Stimulated activated CD8-positive, alpha-beta memory T cell treated with anti-CD3 and anti-CD28 coated beads, Interleukin-2, amount 100 ng/mL, for 48 hours (primary cell): ENCODE results near the gene FCER2.

Experiments used
- DNase-seq, 2 donors: peaks; one replicate each; pipeline ENCODE4 v3.0.0-alpha.2; 2020; ENCODE audit warnings: low read depth in 2 of 2

The FCER2 gene

GRCh38 chr19:7701049-7701653, 780 bp downstream of the FCER2 start:
- no peak for DNase-seq

GRCh38 chr19:7699417-7700401, 2.2 kb downstream of the FCER2 start:
- DNase-seq: peak in 1 of 2 donors; percentile 47

- no peak for DNase-seq
Measured at GRCh38 chr19:7699003-7699402, 2.9 kb downstream of the FCER2 start.

DNA sequence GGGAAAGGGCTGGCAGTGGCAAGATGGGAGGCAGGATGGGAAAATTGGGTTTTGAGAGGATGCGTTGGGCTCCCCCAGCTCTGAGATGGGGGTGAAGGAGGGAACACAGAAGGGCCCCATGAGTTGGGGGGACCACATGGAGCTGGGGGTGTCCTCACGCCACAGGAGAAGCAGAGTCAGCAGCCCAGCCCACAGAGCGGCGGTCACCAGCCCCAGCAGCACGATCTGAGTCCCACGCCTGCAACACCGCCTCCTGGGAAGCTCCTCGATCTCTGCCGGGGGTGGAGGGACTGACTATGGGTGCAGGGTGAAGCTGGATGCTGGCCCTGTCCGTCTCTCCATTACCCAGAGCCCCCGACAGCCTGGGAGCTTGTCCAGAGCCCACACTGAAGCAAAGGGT, 3.3 kb downstream of the FCER2 start:
- DNase-seq: no peak

DNA sequence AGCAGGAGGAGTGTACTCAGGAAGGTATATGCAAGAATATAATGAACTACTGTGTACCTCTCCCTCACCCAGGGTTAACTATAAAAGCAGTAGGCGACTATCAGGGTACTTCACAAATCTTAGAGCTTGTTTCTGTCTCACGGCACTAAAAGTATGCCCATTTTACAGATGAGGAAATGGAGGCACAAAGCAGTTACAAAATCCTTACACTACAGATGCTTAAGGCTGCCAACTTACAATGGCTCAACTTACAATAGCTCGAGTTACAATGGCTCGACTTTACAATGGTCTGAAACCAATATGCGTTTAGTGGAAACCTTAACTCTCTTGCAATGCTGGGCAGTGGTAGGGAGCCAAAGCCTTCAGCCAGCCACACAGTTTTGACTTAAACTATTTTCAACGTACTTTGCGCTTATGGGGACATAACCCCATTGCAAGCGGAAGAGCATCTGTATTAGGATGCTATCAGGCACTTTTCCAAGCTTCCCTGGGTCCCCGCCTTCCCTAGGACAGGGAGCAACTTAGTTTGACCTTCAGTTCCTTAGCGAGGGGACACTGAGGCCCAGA, 4.1 kb downstream of the FCER2 start:
- DNase-seq: no peak

GRCh38 chr19:7694499-7694898, 7.4 kb downstream of the FCER2 start:
- DNase-seq: no peak

DNA sequence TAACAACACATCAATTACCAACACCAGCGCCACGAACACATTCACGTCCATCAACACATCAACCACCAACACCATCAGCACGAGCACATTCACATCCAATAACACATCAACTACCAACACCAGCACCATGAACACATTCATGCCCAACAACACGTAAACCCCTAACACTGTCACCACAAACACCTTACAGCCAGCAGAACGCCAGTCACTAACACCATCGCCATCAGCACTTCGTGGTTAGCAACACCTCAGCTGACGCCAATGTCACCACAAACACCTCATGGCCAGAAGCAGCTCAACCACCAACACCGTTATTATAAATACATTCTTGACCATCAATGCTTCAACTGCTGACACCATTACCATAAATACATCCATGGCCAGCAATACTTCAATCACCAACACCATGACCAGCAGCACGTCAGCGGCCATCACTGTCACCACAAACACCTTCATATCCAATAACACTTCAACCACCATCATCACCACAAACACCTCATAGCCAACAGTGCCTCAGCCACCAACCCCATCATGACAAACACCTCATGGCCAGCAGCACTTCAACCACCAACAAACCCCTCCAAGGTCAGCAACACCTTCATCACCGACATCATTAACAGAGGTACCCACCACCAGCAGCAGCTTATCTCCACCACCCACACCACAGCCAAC, 9.4 kb downstream of the FCER2 start:
- no peak for DNase-seq

DNA sequence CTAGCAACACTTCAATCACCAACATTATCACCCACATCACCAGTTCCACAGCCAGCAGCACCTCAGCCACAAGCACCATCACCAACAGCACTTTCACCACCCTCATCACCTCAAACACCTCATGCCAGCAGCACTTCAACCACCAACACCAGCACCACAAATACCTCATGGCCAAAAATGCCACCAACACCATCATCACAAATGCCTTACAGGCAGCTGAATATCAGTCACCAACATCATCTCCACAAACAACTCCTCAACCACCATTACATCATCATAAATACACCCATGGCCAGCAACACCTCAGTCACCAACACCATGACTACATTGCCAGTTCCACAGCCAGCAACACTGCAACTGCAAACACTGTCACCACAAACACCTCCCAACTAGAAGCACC, 10.4 kb downstream of the FCER2 start:
- DNase-seq: no peak

DNA sequence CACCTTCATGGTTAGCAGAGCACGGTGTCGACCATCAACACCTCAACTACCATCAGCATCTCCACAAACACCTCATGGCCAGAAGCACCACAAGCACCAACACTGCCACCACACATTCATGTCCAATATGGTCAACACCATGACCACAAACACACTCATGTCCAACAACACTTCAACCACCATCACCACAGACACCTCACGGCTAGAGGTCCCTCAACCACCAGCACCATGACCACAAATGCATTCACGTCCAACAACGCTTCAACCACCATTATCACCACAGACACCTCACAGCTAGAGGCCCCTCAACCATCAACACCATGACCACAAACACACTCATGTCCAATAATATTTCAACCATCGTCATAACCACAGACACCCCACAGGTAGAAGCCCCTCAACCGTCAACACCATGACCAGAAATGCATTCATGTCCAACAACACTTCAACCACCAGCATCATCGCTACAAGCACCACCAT, 11.1 kb downstream of the FCER2 start:
- no peak for DNase-seq

DNA sequence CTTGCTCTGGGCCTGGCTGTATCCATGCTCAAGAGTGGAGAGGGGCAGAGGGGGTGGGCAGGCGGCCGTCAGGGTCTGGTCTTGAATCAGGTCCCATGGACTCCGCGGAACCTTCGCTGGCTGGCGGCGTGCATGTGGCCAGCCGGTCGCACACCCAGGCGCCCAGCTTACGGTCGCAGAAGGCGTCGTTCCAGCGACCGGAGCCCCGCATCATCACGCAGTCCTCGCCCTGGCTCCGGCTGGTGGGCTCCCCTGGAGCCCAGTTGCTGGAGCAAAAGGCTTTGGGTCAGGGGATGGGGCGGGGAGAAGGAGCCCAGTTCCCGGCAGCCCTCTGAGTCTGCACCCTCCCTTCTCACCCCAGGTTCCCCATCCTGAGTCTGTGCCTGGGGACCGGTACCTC, 12.8 kb downstream of the FCER2 start:
- DNase-seq: no peak

DNA sequence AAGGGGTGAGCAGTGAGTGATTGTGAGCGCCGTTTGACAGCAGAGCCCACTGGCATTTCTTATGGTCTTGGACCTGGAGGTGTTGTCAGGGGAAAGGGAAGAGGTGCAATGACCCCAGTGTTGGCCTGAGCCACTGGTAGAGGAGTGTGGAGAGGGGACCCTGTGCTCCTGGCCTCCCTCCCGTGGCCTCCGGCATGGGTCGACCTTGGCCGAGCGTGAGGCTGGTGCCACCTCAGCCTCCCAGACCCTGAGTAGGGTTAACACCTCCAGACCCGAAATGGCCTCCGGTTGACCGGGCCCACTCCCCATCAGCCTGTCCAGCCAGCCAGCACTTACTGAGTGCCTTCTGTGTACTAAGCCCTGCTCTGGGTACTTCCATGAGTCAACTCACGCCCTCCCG, 14.8 kb downstream of the FCER2 start:
- DNase-seq: no peak

DNA sequence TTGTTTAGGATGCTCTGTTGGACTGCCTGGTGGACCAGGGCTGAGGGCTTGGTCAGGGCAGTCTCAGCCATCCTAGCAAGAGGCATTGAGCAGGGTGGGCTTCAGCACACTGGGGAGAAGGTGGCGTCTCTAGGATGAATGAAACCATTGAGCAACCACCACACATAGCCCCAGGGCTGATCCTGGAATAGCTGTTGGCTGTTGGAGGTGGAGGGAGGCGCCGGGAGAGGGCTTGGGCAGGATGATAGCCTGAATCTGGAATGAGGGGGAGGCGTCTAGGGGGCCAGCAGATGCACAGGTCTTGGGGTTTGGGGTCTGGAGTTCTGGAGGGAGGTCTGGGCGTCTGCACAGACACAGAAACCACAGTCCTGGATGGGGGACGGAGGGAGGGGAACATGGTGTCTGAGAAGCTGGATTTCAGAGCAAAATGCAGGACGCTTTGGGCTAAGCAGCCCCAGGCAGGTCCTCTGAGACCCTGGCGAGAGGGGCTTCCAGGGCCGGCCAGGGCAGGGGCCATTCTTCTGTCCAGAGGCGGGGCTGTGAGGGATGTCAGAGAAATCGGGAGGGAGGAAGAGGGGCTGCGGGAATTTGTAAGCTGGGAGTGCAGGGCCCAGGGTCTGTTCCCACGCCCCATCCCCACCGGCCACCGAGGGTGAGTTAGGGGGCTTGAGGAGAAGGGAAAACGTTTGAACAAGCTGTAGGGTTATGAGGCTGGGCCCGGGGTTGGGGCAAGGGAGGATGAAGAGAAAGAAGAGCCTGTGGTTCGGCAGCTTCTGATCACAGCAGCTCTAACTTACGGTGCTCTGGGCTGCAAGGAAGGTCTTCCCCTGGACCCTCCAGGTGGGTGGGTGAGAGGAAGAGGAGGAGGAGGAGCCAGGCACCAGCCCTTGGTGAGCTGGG, 16.1 kb downstream of the FCER2 start:
- no peak for DNase-seq

DNA sequence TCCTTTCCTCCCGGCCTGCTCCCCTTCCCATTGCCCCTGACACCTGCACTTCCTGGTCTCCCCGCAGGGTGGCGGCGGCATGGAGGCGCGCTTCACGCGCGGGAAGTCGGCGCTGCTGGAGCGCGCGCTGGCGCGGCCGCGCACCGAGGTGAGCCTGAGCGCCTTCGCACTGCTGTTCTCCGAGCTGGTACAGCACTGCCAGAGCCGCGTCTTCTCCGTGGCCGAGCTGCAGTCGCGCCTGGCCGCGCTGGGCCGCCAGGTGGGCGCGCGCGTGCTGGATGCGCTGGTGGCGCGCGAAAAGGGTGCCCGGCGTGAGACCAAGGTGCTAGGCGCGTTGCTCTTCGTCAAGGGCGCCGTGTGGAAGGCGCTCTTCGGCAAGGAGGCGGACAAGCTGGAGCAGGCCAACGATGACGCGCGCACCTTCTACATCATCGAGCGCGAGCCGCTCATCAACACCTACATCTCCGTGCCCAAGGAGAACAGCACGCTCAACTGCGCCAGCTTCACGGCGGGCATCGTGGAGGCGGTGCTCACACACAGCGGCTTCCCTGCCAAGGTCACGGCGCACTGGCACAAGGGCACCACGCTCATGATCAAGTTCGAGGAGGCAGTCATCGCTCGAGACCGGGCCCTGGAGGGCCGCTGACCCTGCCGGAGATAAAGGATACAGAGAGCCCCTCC, 19.6 kb downstream of the FCER2 start:
- DNase-seq: no peak

DNA sequence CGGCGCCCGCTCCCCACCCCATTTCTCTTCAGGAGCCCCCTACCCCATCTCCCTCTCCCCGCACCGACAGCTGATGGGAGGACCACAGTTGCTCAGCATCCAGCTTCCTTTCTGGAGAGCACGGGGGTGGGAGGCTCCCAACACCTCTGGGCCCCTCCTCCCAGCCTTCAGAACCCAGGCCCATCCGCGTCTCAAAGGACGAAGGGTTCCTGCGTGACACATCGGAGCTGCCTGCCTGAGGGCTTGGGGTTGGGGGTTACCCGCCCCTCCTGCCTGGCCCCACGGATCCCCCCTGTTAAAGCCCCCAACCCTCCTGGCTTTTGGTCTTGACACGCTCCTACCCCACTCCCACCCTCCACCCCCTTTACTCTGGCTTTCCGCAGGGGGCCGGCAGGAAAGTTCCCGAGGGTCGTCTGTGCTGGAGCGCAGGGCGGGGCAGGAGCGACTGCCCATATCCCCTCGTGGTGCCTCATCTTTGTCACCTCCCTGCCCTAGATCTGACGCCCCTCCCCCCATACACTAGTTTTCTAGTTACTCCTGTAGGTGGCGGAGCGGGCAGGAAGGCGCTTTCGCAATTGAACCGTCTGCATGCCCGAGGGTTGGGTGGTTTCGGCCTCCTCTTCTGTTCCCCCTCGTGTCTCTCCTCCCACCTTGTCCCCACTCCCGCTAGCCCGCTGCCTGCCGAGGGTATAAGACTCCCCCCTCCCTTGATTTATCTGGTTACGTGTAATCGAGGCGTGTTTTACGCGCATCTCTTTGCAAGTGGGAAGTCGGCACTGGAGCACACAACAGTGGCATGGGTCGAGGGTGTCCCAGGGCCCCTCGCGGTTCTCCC, 20.4 kb downstream of the FCER2 start:
- DNase-seq: peak; percentile 75 to 78

DNA sequence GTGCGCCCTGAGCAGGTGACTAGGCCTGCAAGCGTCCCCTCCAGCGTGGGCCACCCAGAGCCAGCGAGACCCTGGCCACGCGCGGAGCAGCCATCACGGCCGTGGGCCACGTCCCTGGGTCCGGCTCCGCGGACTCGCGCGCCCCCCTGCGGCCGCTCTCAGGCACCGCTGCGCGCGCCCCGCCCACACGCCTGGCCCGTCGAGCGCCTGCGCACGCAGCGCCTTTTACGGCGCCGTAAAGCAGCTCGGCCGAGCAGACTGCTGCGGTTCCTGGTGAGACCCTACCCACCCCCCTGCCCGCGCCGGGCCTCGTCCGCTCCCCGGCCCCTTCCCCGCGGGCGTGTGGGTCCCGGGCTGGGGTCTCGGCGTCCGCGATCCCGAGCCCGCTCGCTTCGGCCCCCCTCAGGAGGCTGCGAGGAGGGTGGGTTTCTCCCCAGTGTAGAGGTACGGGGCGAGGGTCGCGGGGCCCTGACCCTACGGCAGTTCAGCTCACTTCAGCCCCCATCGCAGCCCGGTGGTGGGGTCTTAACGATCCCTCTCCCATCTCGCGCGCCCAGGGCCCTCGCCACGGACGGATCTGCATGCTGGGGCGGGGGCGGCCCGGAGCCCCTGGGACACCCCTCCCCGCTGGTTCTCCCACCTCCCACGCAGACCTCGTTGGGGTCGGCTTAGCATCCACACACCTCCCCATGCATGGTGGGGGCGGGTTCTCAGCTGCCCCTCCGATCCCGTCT, 21.2 kb downstream of the FCER2 start, which contains the start of gene TRAPPC5:
TRAPPC5 (plus strand) TSS at position 228 of the 734 bp plus-strand sequence. CDS start 1,421 bp downstream, outside the sequence.
- DNase-seq: peak; percentile 77 to 82

DNA sequence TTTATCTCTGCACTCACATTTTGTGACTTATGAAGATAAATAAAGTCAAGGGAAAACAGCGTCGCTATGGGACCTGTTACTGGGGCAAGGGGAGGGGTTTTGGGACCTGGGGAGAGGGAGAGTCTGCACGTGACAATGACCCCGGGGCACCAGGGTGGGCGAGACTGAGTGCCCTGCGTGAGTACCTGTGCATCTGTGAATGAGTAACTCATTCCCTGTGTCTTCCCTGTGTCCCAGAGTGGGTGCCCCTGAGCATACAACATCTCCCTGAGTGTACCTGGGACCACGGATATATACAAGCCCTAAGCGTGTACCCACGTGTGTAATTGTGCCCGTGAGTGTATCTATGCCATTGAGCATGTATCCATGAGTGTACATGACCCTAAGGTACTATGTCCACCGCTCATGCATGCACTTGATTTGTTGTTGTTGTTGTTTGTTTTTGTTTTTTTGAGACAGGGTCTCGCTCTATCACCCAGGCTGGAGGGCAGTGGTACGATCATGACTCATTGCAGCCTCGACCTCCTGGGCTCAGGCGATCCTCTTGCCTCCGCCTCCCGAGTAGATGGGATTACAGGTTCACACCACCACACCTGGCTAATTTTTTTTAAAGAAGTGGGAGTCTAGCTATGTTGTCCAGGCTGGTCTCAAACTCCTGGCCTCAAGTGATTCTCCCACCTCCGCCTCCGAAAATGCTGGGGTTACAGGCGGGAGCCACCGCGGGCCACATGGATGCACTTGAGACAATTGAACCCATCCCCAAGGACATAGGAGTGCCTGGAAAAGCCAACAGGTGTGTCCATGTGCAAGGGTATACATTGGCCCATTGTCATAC, 21.9 kb downstream of the FCER2 start:
- no peak for DNase-seq

GRCh38 chr19:7678971-7679751, 22.8 kb downstream of the FCER2 start:
- peak in 1 of 2 donors; percentile 46 for DNase-seq
